Stomach (tissue), 19 donors: Measurements from ENCODE around the gene LAMB1. TPM values are rescaled to one million over a fixed set of nuclear protein-coding genes. Genes with fewer than 3 reads are reported as not detected.

Experiments
- DNase-seq, 2 donors: peaks; one replicate each; pipeline versions ENCODE4 v3.0.0 to v3.0.0-alpha.2; 2013 to 2019
- H3K27ac ChIP-seq, 5 donors: fragments of 200-600 bp in 4 of 5; sonication (generic) in 4 of 5; one replicate each; pipeline ENCODE4 v1.5.1; 2013 to 2019; ENCODE audit warnings: mild to moderate bottlenecking in 1 of 5, moderate library complexity in 1 of 5
- H3K27me3 ChIP-seq, 3 donors: fragments of 200-600 bp; sonication (generic); one replicate each; pipeline ENCODE4 v1.5.1; 2017 to 2019; ENCODE audit warnings: mixed run types in 1 of 3
- H3K36me3 ChIP-seq, 4 donors: fragments of 200-600 bp; sonication (generic); 1 replicate in 3 of 4; 2 replicates in 1 of 4; pipeline ENCODE4 v1.5.1; 2016 to 2019
- H3K4me1 ChIP-seq, 4 donors: fragments of 200-600 bp; sonication (generic); one replicate each; pipeline ENCODE4 v1.5.1; 2016 to 2019
- H3K4me3 ChIP-seq, 4 donors: fragments of 200-600 bp; sonication (generic) in 3 of 4; one replicate each; pipeline ENCODE4 v1.5.1; 2016 to 2019; ENCODE audit warnings: mild to moderate bottlenecking in 1 of 4
- H3K9me3 ChIP-seq, 4 donors: fragments of 200-600 bp; sonication (generic); one replicate each; pipeline ENCODE4 v1.5.1; 2016 to 2019
- CTCF ChIP-seq, 7 experiments: fragments of 450-650 bp in 4 of 7; fragments of 200-600 bp in 3 of 7; sonication (generic) in 3 of 7; IDR thresholded peaks; one replicate each; pipeline ENCODE4 v1.5.1; 2016 to 2019; ENCODE audit warnings: antibody characterized with exemption in 7 of 7, control low read depth in 2 of 7, mild to moderate bottlenecking in 1 of 7
- EP300 ChIP-seq: sonication (generic); formaldehyde crosslinking; IDR thresholded peaks from one replicate; pipeline ENCODE4 v1.6.1; 2017; ENCODE audit warnings: antibody characterized with exemption
- POLR2A ChIP-seq, 4 donors: fragments of 450-650 bp; IDR thresholded peaks; one replicate each; pipeline ENCODE4 v1.6.1; 2016; ENCODE audit warnings: antibody characterized with exemption in 4 of 4, control low read depth in 2 of 4, mild to moderate bottlenecking in 1 of 4, moderate library complexity in 1 of 4
- POLR2AphosphoS5 ChIP-seq, 3 donors: sonication (generic); formaldehyde crosslinking; IDR thresholded peaks; one replicate each; pipeline ENCODE4 v1.6.1; 2016; ENCODE audit warnings: antibody characterized with exemption in 3 of 3
- WGBS, 5 donors: extraction: QIAGEN DNeasy Blood & Tissue Kit in 3 of 5; methylation state at CpG; one replicate each; pipeline versions ENCODE4 v1.1.5 to v1.1.7; 2013 to 2018; 5-methylcytosine and 5-hydroxymethylcytosine counted together
- intact Hi-C: fragments of 100-400 bp; cut with DNase I; formaldehyde crosslinking; loops from one replicate; pipeline ENCODE4 v1.15.1; 2023; ENCODE audit warnings: low total_unique reads
- long read RNA-seq, 10 donors: transcript quantifications; one replicate each; lab custom pipeline, GENCODE V29; 2026
- polyA plus RNA-seq, 3 donors: library from polyadenylated mRNA; stranded (reverse); fragments of 200-250 nt; gene quantifications; one replicate each; pipeline ENCODE4 v1.2.3, GENCODE V29; 2013
- total RNA-seq, 5 donors: library from RNA; depleted of rRNA; stranded (reverse); fragments of >200 nt; gene quantifications; one replicate each; pipeline versions ENCODE4 v1.1.0 to v1.2.3, GENCODE V29; 2014 to 2016
- donor health status: healthy with polysubstance abuse.
- donor health status: Bipolar disorder and iron deficiency.
- donor health status: healthy.

LAMB1 gene
- total RNA-seq, result 100 to 1,000 TPM in 4 of 5 donors, 10 to 100 TPM in 1; 85.7 to 399 (median 165) TPM
- 10 to 100 TPM; 50.0 to 76.5 (median 68.7) TPM for polyA plus RNA-seq
- long read RNA-seq, donor 1, transcript LAMB1-209 (4 exons, 1,540 nt), result major isoform, 14 of 140 reads
- long read RNA-seq, donor 1, partial matches to known transcripts, result 124 of 140 reads
- long read RNA-seq, donor 1, other reads (novel, unspliced or antisense), result 0 of 140 reads
- long read RNA-seq, donor 2, transcript LAMB1-209 (4 exons, 1,540 nt), result major isoform, 10 of 198 reads
- long read RNA-seq, donor 2, partial matches to known transcripts, result 181 of 198 reads
- long read RNA-seq, donor 2, other reads (novel, unspliced or antisense), result 0 of 198 reads
- long read RNA-seq, donor 3, full-length matches to known transcripts, result 20 of 132 reads
- long read RNA-seq, donor 3, partial matches to known transcripts, result 112 of 132 reads
- long read RNA-seq, donor 3, other reads (novel, unspliced or antisense), result 0 of 132 reads
- long read RNA-seq, donor 4, partial matches to known transcripts, result 9 of 10 reads
- long read RNA-seq, donor 4, other reads (novel, unspliced or antisense), result 0 of 10 reads
- long read RNA-seq, donor 5, full-length matches to known transcripts, result 19 of 136 reads
- long read RNA-seq, donor 5, partial matches to known transcripts, result 117 of 136 reads
- long read RNA-seq, donor 5, other reads (novel, unspliced or antisense), result 0 of 136 reads
- long read RNA-seq, donor 6, full-length matches to known transcripts, result 44 of 527 reads
- long read RNA-seq, donor 6, partial matches to known transcripts, result 483 of 527 reads
- long read RNA-seq, donor 6, other reads (novel, unspliced or antisense), result 0 of 527 reads
- long read RNA-seq, donor 7, full-length matches to known transcripts, result 14 of 138 reads
- long read RNA-seq, donor 7, partial matches to known transcripts, result 124 of 138 reads
- long read RNA-seq, donor 7, other reads (novel, unspliced or antisense), result 0 of 138 reads
- long read RNA-seq, donor 8, transcript LAMB1-209 (4 exons, 1,540 nt), result major isoform, 14 of 228 reads
- long read RNA-seq, donor 8, partial matches to known transcripts, result 210 of 228 reads
- long read RNA-seq, donor 8, other reads (novel, unspliced or antisense), result 0 of 228 reads
- long read RNA-seq, donor 9, full-length matches to known transcripts, result 17 of 261 reads
- long read RNA-seq, donor 9, partial matches to known transcripts, result 244 of 261 reads
- long read RNA-seq, donor 9, other reads (novel, unspliced or antisense), result 0 of 261 reads
- long read RNA-seq, donor 10, partial matches to known transcripts, result 46 of 50 reads
- long read RNA-seq, donor 10, other reads (novel, unspliced or antisense), result 0 of 50 reads

DNA sequence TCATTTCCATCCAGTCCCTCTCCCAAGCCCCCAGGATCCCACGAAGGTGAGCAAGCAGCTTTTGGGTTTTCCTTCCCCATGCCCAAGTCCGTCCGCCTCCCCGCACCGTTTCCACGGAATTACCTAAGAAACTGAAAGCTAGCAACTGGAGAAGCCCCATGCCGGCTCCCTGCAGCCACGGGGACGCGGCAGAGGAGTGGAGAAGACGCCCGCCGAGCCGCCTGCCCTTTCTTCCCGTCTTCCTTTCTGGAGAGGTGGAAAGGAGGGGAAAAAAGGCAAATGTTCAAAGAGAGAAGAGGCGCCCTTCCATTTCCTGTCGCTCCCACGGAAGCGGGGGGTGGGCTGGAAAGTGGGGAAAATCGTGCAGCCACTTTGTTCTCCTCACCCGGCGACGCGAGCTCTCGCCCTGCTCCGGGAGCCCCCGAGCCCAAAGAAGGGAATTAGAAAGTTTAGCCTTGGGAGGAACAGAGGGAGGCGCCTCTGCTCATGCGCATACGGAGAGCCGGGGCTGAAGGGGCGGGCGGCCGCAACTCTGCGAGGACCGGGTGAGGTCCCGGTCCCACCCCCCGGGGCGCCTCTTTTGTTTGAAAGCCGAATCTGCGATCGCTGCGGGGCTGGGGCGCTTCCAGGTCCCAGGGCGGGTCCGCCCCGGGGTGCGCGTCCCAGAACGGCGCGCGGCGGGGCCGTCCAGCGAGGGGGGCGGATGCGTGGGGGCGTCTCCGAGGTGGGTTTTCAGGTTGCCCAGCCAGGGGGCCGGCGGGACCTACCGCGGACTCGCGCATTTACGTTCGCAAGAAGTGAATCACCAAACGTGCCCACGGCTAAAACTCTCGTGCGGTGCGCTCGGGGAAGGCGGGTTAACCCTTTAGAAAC is at the start of gene LAMB1:
Gene LAMB1, minus strand, starts transcription at position 436 of the 873 bp plus-strand sequence. Its CDS starts 276 bp downstream, at position 160.
- H3K4me1 ChIP-seq, result peaks cover 18 to 60% (median 41%) of the 10 kb centered on the region in 4 donors
- peaks cover 0 to under 1% (median 0%) of the 10 kb centered on the region in 4 donors for H3K36me3 ChIP-seq
- H3K27ac ChIP-seq, result peak within 1 kb of the TSS; percentile 77 to 89 (median 86)
- peak within 1 kb of the TSS; percentile 62 to 87 (median 75) for H3K4me3 ChIP-seq
- peak; percentile 63 to 91 for DNase-seq
- H3K9me3 ChIP-seq, result no peaks in the 10 kb centered on the region
- intact Hi-C loops, result no loop called here
- peaks cover 0 to 39% (median 11%) of the 10 kb centered on the region in 3 donors for H3K27me3 ChIP-seq
- TF ChIP-seq CTCF (IDR thresholded peaks at IDR 0.05), result no peak
- no peak for TF ChIP-seq POLR2A (IDR thresholded peaks at IDR 0.05)
- peak in 2 of 3 donors; percentile 62 to 81 for TF ChIP-seq POLR2AphosphoS5 (IDR thresholded peaks at IDR 0.05)
- TF ChIP-seq EP300, result no peak
- WGBS, 5 donors, result 0 to 1% (median 1%) methylated on average over 39 to 75 of the region's 75 CpGs

DNA sequence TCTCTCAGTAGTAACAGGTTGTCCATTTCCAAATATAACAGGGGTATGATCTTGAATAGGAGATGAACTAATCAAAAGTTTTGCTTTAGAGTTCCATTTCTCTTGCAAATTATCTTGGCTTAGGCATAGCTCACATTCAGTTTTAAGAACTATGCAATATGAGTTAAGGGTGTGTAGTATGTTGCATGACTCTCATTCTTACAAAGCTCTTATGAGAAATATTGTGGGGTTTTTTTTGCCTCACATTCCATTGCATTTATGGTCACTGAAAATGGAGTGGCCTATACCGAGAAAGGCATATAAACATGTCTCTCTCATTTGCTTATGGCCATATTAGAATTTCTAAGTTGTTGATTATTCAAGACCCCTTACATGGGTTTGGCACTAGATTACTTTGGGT is 48.5 kb upstream of the LAMB1 start:
- no peak for TF ChIP-seq POLR2A (IDR thresholded peaks at IDR 0.05)
- TF ChIP-seq EP300, result no peak
- TF ChIP-seq CTCF (IDR thresholded peaks at IDR 0.05), result no peak
- TF ChIP-seq POLR2AphosphoS5 (IDR thresholded peaks at IDR 0.05), result no peak
- Histone ChIP-seq H3K27ac (no peak overlapping the region), H3K4me1 (peaks cover 0 to 8% (median 0%) of the 10 kb centered on the region in 4 donors), H3K9me3 (no peaks in the 10 kb centered on the region), H3K4me3 (no peak overlapping the region), H3K27me3 (no peaks in the 10 kb centered on the region), H3K36me3 (no peaks in the 10 kb centered on the region)
- no peak for DNase-seq
- intact Hi-C loops, result no loop called here
- 41 to 91% (median 77%) methylated on average over 1 of the region's 1 CpG for WGBS, 5 donors

DNA sequence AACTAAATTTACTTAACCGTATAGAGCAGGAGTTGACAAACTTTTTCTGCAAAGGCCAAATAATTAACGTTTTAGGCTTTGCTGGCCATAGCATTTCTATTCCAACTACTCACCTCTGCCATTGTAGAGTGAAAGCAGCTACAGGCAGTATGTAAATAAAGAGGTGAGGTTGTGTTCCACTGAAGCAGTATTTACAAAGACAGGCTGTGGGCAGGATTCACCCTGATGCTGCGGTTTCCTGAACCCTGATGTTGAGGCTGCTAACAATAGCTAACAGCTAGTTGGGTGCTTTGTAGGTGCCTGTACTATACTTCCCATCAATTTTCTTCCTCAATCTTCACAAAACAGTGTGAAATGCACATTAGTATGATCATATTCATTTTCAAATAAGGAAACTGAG is 47.0 kb upstream of the LAMB1 start:
- WGBS, 5 donors, result 79 to 85% (median 83%) methylated on average over 3 of the region's 3 CpGs
- Histone ChIP-seq H3K4me3 (no peak overlapping the region), H3K27ac (no peak overlapping the region), H3K4me1 (peaks cover 0 to 13% (median 4%) of the 10 kb centered on the region in 4 donors), H3K36me3 (no peaks in the 10 kb centered on the region), H3K27me3 (no peaks in the 10 kb centered on the region), H3K9me3 (no peaks in the 10 kb centered on the region)
- intact Hi-C loops, result no loop called here
- TF ChIP-seq CTCF (IDR thresholded peaks at IDR 0.05) (no peak), POLR2A (IDR thresholded peaks at IDR 0.05) (no peak), EP300 (no peak), POLR2AphosphoS5 (IDR thresholded peaks at IDR 0.05) (no peak)
- no peak for DNase-seq
